HCT116 (cell line): ENCODE measurements around the gene ANKLE1. TPM values are rescaled to one million over a fixed set of nuclear protein-coding genes. Genes with fewer than 3 reads are reported as not detected.
A peak's percentile ranks its signal among the peaks of the same experiment; 100 is the strongest.

Experiments
- ATAC-seq: fragments of 200-7000 bp; cut with Tn5 transposase; 2 replicates; pipeline ENCODE4 v1.9.1; 2020; ENCODE audit warnings: mild to moderate bottlenecking, moderate library complexity
- BruUV-seq: library from RNA; stranded (reverse); fragments of 400-500 nt; replicated peaks from 2 replicates; lab custom pipeline; 2021; lab: Mats Ljungman, UMichigan
- CTCF ChIA-PET: fragments of 300-600 bp; sonication (Branson Sonifier 250); formaldehyde crosslinking; loops from one replicate; lab custom pipeline; 2021; ENCODE audit warnings: antibody characterized with exemption; lab: Charles Lee
- POLR2A ChIA-PET: fragments of 300-600, 350-600 bp; sonication (Branson Sonifier 250); formaldehyde crosslinking; loops from one replicate; lab custom pipeline; 2021; ENCODE audit warnings: antibody characterized with exemption; lab: Charles Lee
- RAD21 ChIA-PET, 2 experiments: fragments of 300-600 bp; sonication (Branson Sonifier 250); formaldehyde crosslinking; loops; one replicate each; lab custom pipeline; 2023; ENCODE audit warnings: low total read pairs in 2 of 2; ENCODE audit not compliant: uncharacterized antibody in 2 of 2, unreplicated experiment in 2 of 2, low non-redundant PET in 1 of 2; lab: Charles Lee
- DNase-seq: peaks from one replicate; pipeline ENCODE4 v3.0.0-alpha.2; 2010; ENCODE audit warnings: low read depth, low spot score
- H2AFZ ChIP-seq: fragments of 200-600 bp; shearing (Covaris generic), sonication (generic); 2 replicates; pipeline ENCODE4 v1.6.1; 2017; ENCODE audit warnings: low read depth, mixed run types, mixed read lengths, antibody characterized with exemption, low read length; ENCODE audit not compliant: poor library complexity, severe bottlenecking
- H3K27ac ChIP-seq: 2 replicates; pipeline ENCODE4 v1.5.1; 2012; ENCODE audit warnings: low read depth, low read length
- H3K27me3 ChIP-seq: fragments of 200-600 bp; sonication (generic); 2 replicates; pipeline ENCODE4 v1.6.1; 2016; ENCODE audit warnings: mixed run types, low read length, mixed read lengths; ENCODE audit not compliant: insufficient read depth
- H3K36me3 ChIP-seq, 2 experiments: fragments of 200-500 bp in 1 of 2; fragments of 200-600 bp in 1 of 2; sonication (Bioruptor generic) in 1 of 2; sonication (generic) in 1 of 2; 2 replicates each; pipeline versions ENCODE4 v1.5.1 to v1.6.1; 2014 to 2016; ENCODE audit warnings: low read length in 2 of 2, inconsistent platforms in 1 of 2, mixed read lengths in 1 of 2, mixed run types in 1 of 2; ENCODE audit not compliant: insufficient read depth in 2 of 2, control insufficient read depth in 1 of 2
- H3K4me1 ChIP-seq, 2 experiments: fragments of 200-600 bp in 1 of 2; sonication (generic) in 1 of 2; 2 replicates each; pipeline versions ENCODE4 v1.5.1 to v1.6.1; 2012 to 2017; ENCODE audit warnings: low read length in 2 of 2, inconsistent platforms in 1 of 2, mild to moderate bottlenecking in 1 of 2, mixed read lengths in 1 of 2, mixed run types in 1 of 2, moderate library complexity in 1 of 2; ENCODE audit not compliant: insufficient read depth in 2 of 2, control insufficient read depth in 1 of 2
- H3K4me2 ChIP-seq: fragments of 200-600 bp; sonication (generic); 2 replicates; pipeline ENCODE4 v1.6.1; 2017; ENCODE audit warnings: mixed run types, low read length, mixed read lengths
- H3K4me3 ChIP-seq, 2 experiments: fragments of 200-600 bp in 1 of 2; sonication (generic) in 1 of 2; replicated peaks in 1 of 2; 2 replicates each; pipeline ENCODE4 v1.5.1; 2011 to 2016; ENCODE audit warnings: low read length in 2 of 2, control low read depth in 1 of 2, low read depth in 1 of 2, mild to moderate bottlenecking in 1 of 2, mixed read lengths in 1 of 2, mixed run types in 1 of 2
- H3K79me2 ChIP-seq: fragments of 200-600 bp; sonication (generic); 2 replicates; pipeline ENCODE4 v1.6.1; 2017; ENCODE audit warnings: mild to moderate bottlenecking, mixed run types, low read length, moderate library complexity, mixed read lengths; ENCODE audit not compliant: insufficient read depth
- H3K9ac ChIP-seq: fragments of 200-600 bp; sonication (generic); 2 replicates; pipeline ENCODE4 v1.6.1; 2016; ENCODE audit warnings: low read length, mixed read lengths
- H3K9me2 ChIP-seq: fragments of 200-600 bp; sonication (generic), shearing (Covaris generic); 2 replicates; pipeline ENCODE4 v1.6.1; 2017; ENCODE audit warnings: mixed run types, mild to moderate bottlenecking, moderate library complexity; ENCODE audit not compliant: insufficient read depth
- H3K9me3 ChIP-seq, 2 experiments: fragments of 200-500 bp in 1 of 2; fragments of 200-600 bp in 1 of 2; sonication (Bioruptor generic) in 1 of 2; sonication (generic) in 1 of 2; 2 replicates each; pipeline ENCODE4 v1.6.1; 2014 to 2017; ENCODE audit warnings: low read length in 2 of 2, mixed read lengths in 2 of 2, inconsistent platforms in 1 of 2, low read depth in 1 of 2, mild to moderate bottlenecking in 1 of 2, mixed run types in 1 of 2, moderate library complexity in 1 of 2; ENCODE audit not compliant: control insufficient read depth in 1 of 2, insufficient read depth in 1 of 2
- H4K20me1 ChIP-seq: fragments of 200-600 bp; sonication (generic), shearing (Covaris generic); 2 replicates; pipeline ENCODE4 v1.6.1; 2017; ENCODE audit warnings: mixed run types, mild to moderate bottlenecking, moderate library complexity; ENCODE audit not compliant: insufficient read depth
- ATF3 ChIP-seq: IDR thresholded peaks from 2 replicates; pipeline ENCODE4 v1.6.1; 2012
- CBX3 ChIP-seq: IDR thresholded peaks from 2 replicates; pipeline ENCODE4 v1.6.1; 2012; ENCODE audit warnings: low read depth
- CEBPB ChIP-seq: IDR thresholded peaks from 2 replicates; pipeline ENCODE4 v1.6.1; 2012; ENCODE audit warnings: low read depth
- CTCF ChIP-seq, 3 experiments: fragments of 200-600 bp in 1 of 3; sonication (generic) in 1 of 3; IDR thresholded peaks in 2 of 3; conservative IDR thresholded peaks in 1 of 3; 2 replicates each; pipeline ENCODE4 v1.5.1; 2012 to 2017; ENCODE audit warnings: low read depth in 2 of 3, low read length in 2 of 3, antibody characterized with exemption in 1 of 3, borderline replicate concordance in 1 of 3, control low read depth in 1 of 3, mild to moderate bottlenecking in 1 of 3, mixed read lengths in 1 of 3, mixed run types in 1 of 3, moderate library complexity in 1 of 3; ENCODE audit not compliant: insufficient read depth in 1 of 3
- EGR1 ChIP-seq: IDR thresholded peaks from 2 replicates; pipeline ENCODE4 v1.6.1; 2012; ENCODE audit warnings: low read depth
- ELF1 ChIP-seq: IDR thresholded peaks from 2 replicates; pipeline ENCODE4 v1.6.1; 2012; ENCODE audit warnings: low read depth, borderline replicate concordance
- EZH2phosphoT487 ChIP-seq: fragments of 200-600 bp; IDR thresholded peaks from 2 replicates; pipeline ENCODE4 v1.6.1; 2018; ENCODE audit warnings: antibody characterized with exemption, borderline replicate concordance
- FOSL1 ChIP-seq: IDR thresholded peaks from 2 replicates; pipeline ENCODE4 v1.6.1; 2012; ENCODE audit warnings: low read depth
- JUND ChIP-seq: IDR thresholded peaks from 2 replicates; pipeline ENCODE4 v1.6.1; 2012
- POLR2AphosphoS5 ChIP-seq: IDR thresholded peaks from 2 replicates; pipeline ENCODE4 v1.6.1; 2011; ENCODE audit warnings: mild to moderate bottlenecking, low read depth, low read length, moderate library complexity
- RAD21 ChIP-seq: IDR thresholded peaks from 2 replicates; pipeline ENCODE4 v1.6.1; 2012; ENCODE audit warnings: low read depth, mild to moderate bottlenecking
- REST ChIP-seq: IDR thresholded peaks from 2 replicates; pipeline ENCODE4 v1.6.1; 2012; ENCODE audit warnings: low read depth
- SIN3A ChIP-seq: IDR thresholded peaks from 2 replicates; pipeline ENCODE4 v1.6.1; 2012; ENCODE audit warnings: low read depth
- SP1 ChIP-seq: IDR thresholded peaks from 2 replicates; pipeline ENCODE4 v1.6.1; 2012; ENCODE audit warnings: low read depth
- SRF ChIP-seq: IDR thresholded peaks from 2 replicates; pipeline ENCODE4 v1.6.1; 2012; ENCODE audit warnings: low read depth
- TCF7L2 ChIP-seq: IDR thresholded peaks from 2 replicates; pipeline ENCODE4 v1.7.0; 2011; ENCODE audit warnings: borderline replicate concordance, inconsistent platforms; ENCODE audit not compliant: insufficient read depth, insufficient read length; ENCODE audit errors: extremely low read depth
- ZFX ChIP-seq: fragments of 450-650 bp; IDR thresholded peaks from 2 replicates; pipeline ENCODE4 v1.6.1; 2017
- ZNF274 ChIP-seq: fragments of 200-500 bp; sonication (Bioruptor generic); IDR thresholded peaks from 2 replicates; pipeline ENCODE4 v1.6.1; 2014; ENCODE audit warnings: mild to moderate bottlenecking, low read depth, low read length, inconsistent platforms
- intact Hi-C: fragments of 100-400 bp; cut with micrococcal nuclease; formaldehyde crosslinking; loops from 2 replicates; pipeline ENCODE4 v1.10.0; 2022
- total RNA-seq: library from RNA; stranded (reverse); gene quantifications from one replicate; pipeline ENCODE4 v1.2.1, GENCODE V29; 2021; ENCODE audit not compliant: unreplicated experiment

ANKLE1 gene
- total RNA-seq, 1 experiment from 2014 or later: 14.8 TPM

GRCh38 chr19:17325881-17326594 is 44.3 kb downstream of the ANKLE1 start:
- peaks cover 5 to 18% of the 10 kb centered on the region in 2 experiments for H3K4me1 ChIP-seq
- H3K36me3 ChIP-seq: peaks cover 0 to 6% of the 10 kb centered on the region in 2 experiments; a peak in 1 of 4 replicates
- no peak for TF ChIP-seq CEBPB
- no peak for TF ChIP-seq EGR1
- TF ChIP-seq SRF: no peak
- no peak for TF ChIP-seq CTCF (IDR thresholded peaks at IDR 0.05 in 2 of 3, conservative IDR thresholded peaks at IDR 0.05 in 1 of 3; ENCODE audit: borderline replicate concordance in 1 of 3, insufficient read depth in 1 of 3, low read depth in 2 of 3, low read length in 2 of 3)
- no peak for TF ChIP-seq EZH2phosphoT487
- TF ChIP-seq CBX3: no peak
- TF ChIP-seq REST: no peak
- TF ChIP-seq TCF7L2: no peak
- TF ChIP-seq ELF1: no peak
- no peak for TF ChIP-seq SP1
- TF ChIP-seq SIN3A: no peak
- TF ChIP-seq POLR2AphosphoS5: no peak
- no peak for TF ChIP-seq ZNF274
- TF ChIP-seq RAD21: no peak
- no peak for TF ChIP-seq JUND
- no peak for TF ChIP-seq FOSL1
- TF ChIP-seq ZFX: no peak
- no peak for TF ChIP-seq ATF3
- no peak overlapping the region for H3K4me3 ChIP-seq
- CTCF ChIA-PET: interaction anchor here (1.8 to 3.0 kb wide), 2 partner anchors 9 to 17 kb away, joined by 5 to 12 read pairs; partner anchors contain the start of gene DDA1
- H3K79me2 ChIP-seq: no peaks in the 10 kb centered on the region
- no peaks in the 10 kb centered on the region for H3K27me3 ChIP-seq
- H2AFZ ChIP-seq: no peak overlapping the region
- RAD21 ChIA-PET: no interaction called here
- H3K9ac ChIP-seq: no peak overlapping the region
- intact Hi-C loops: no loop called here
- H3K4me2 ChIP-seq: no peak overlapping the region
- DNase-seq: no peak
- H3K9me3 ChIP-seq: no peaks in the 10 kb centered on the region
- ATAC-seq: no peak
- H3K27ac ChIP-seq: 0 out of 2 replicates have a peak overlapping the region, but pooled peaks have one; percentile 90
- H3K9me2 ChIP-seq: no peaks in the 10 kb centered on the region
- no TSS peak for BruUV-seq
- no peaks in the 10 kb centered on the region for H4K20me1 ChIP-seq
- POLR2A ChIA-PET: interaction anchor here (2.8 kb wide), 1 partner anchor 17 kb away, joined by 9 read pairs; the partner anchor contains the start of gene DDA1
